Astrocyte (in vitro differentiated cells and primary cell): Measurements from ENCODE around the gene OR4B1. TPM values are rescaled to one million over a fixed set of nuclear protein-coding genes. Genes with fewer than 3 reads are reported as not detected.

Experiments used
- DNase-seq: peaks from one replicate; pipeline ENCODE4 v3.0.0-alpha.2; 2010; ENCODE audit warnings: low read depth
- FAIRE-seq: peaks from 2 replicates; lab custom pipeline; 2011; peaks lifted over from hg19 to GRCh38; lab: Jason Lieb, UNC
- H2AFZ ChIP-seq: 2 replicates; pipeline ENCODE4 v1.6.0; 2012; ENCODE audit warnings: low read depth, low read length, inconsistent platforms
- H3K27ac ChIP-seq: 2 replicates; pipeline ENCODE4 v1.5.1; 2011; ENCODE audit warnings: low read depth, low read length, inconsistent platforms
- H3K27me3 ChIP-seq: 2 replicates; pipeline ENCODE4 v1.6.0; 2011; ENCODE audit warnings: low read length, inconsistent platforms; ENCODE audit not compliant: insufficient read depth
- H3K36me3 ChIP-seq: 2 replicates; pipeline ENCODE4 v1.5.1; 2011; ENCODE audit warnings: low read length, inconsistent platforms; ENCODE audit not compliant: insufficient read depth
- H3K4me1 ChIP-seq: 2 replicates; pipeline ENCODE4 v1.5.1; 2011; ENCODE audit warnings: low read length, inconsistent platforms; ENCODE audit not compliant: insufficient read depth
- H3K4me2 ChIP-seq: 2 replicates; pipeline ENCODE4 v1.6.0; 2012; ENCODE audit warnings: low read length, inconsistent platforms
- H3K4me3 ChIP-seq: 2 replicates; pipeline ENCODE4 v1.5.1; 2011; ENCODE audit warnings: low read depth, mild to moderate bottlenecking, low read length, inconsistent platforms; ENCODE audit not compliant: insufficient read depth
- H3K79me2 ChIP-seq: 2 replicates; pipeline ENCODE4 v1.6.0; 2012; ENCODE audit warnings: mild to moderate bottlenecking, low read length, inconsistent platforms; ENCODE audit not compliant: insufficient read depth
- H3K9ac ChIP-seq: 2 replicates; pipeline ENCODE4 v1.6.0; 2012; ENCODE audit warnings: mild to moderate bottlenecking, low read length, inconsistent platforms
- H3K9me3 ChIP-seq: 2 replicates; pipeline ENCODE4 v1.5.1; 2012; ENCODE audit warnings: low read depth, mild to moderate bottlenecking, low read length, inconsistent platforms; ENCODE audit not compliant: insufficient read depth
- H4K20me1 ChIP-seq: 2 replicates; pipeline ENCODE4 v1.6.0; 2012; ENCODE audit warnings: low read length, inconsistent platforms; ENCODE audit not compliant: insufficient read depth
- H3K27ac Mint-ChIP-seq: one replicate; pipeline ENCODE4 v1.8.0; 2021; ENCODE audit warnings: mild to moderate bottlenecking, mixed read lengths; ENCODE audit not compliant: unreplicated experiment
- H3K27me3 Mint-ChIP-seq: one replicate; pipeline ENCODE4 v1.8.0; 2021; ENCODE audit warnings: low read depth, mixed read lengths; ENCODE audit not compliant: unreplicated experiment
- H3K36me3 Mint-ChIP-seq: one replicate; pipeline ENCODE4 v1.8.0; 2021; ENCODE audit warnings: low read depth, mixed read lengths; ENCODE audit not compliant: unreplicated experiment
- H3K4me1 Mint-ChIP-seq: one replicate; pipeline ENCODE4 v1.8.0; 2021; ENCODE audit warnings: low read depth, mixed read lengths; ENCODE audit not compliant: unreplicated experiment
- H3K4me3 Mint-ChIP-seq: one replicate; pipeline ENCODE4 v1.8.0; 2021; ENCODE audit warnings: mild to moderate bottlenecking, moderate library complexity, mixed read lengths; ENCODE audit not compliant: unreplicated experiment
- H3K9me3 Mint-ChIP-seq: one replicate; pipeline ENCODE4 v1.8.0; 2021; ENCODE audit warnings: mild to moderate bottlenecking, mixed read lengths; ENCODE audit not compliant: unreplicated experiment
- EZH2 ChIP-seq: IDR thresholded peaks from 2 replicates; pipeline ENCODE4 v1.6.1; 2012; ENCODE audit warnings: mild to moderate bottlenecking, low read length, inconsistent platforms; ENCODE audit not compliant: insufficient read depth
- total RNA-seq: library from RNA; stranded (reverse); gene quantifications from 2 replicates; pipeline ENCODE4 v1.2.1, GENCODE V29; 2021
- TF ChIP-seq, protein P1 (sequence below): IDR thresholded peaks from 2 replicates; pipeline ENCODE4 v1.5.1; 2011; ENCODE audit warnings: low read depth, mild to moderate bottlenecking, inconsistent platforms, low read length, moderate library complexity; ENCODE audit not compliant: insufficient read depth

The OR4B1 gene
- total RNA-seq, 1 donor from 2014 or later = not detected

DNA sequence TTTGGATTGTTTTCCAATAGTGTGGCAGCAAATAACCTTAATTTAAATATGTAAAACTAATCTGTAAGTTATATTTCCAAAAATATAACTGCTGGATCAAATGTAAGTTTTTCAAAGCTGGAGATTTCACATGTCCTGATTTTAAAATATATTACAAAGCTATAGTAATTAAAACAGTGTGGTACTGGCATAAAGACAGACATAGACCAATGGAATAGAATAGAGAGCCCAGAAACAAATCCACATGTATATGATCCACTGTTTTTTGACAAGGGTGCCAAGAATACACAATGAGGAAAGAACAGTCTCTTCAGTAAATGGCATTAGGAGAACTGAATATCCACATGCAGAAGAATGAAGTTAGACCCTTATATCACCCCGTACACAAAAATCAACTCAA lies 32.3 kb downstream of the OR4B1 start:
- Histone ChIP-seq H3K9ac (no peak overlapping the region), H3K27me3 (no peaks in the 10 kb centered on the region), H4K20me1 (no peaks in the 10 kb centered on the region), H3K9me3 (no peaks in the 10 kb centered on the region), H2AFZ (no peak overlapping the region), H3K36me3 (no peaks in the 10 kb centered on the region), H3K27ac (no peak overlapping the region), H3K79me2 (no peaks in the 10 kb centered on the region), H3K4me1 (no peaks in the 10 kb centered on the region), H3K4me3 (no peak overlapping the region), H3K4me2 (no peak overlapping the region)
- H3K9me3 Mint-ChIP-seq = peaks cover 1% of the 10 kb centered on the region
- no peak overlapping the region for H3K27ac Mint-ChIP-seq
- DNase-seq (no peak), FAIRE-seq (no peak)
- no peaks in the 10 kb centered on the region for H3K27me3 Mint-ChIP-seq
- TF ChIP-seq EZH2 = no peak
- TF ChIP-seq, protein P1, sequence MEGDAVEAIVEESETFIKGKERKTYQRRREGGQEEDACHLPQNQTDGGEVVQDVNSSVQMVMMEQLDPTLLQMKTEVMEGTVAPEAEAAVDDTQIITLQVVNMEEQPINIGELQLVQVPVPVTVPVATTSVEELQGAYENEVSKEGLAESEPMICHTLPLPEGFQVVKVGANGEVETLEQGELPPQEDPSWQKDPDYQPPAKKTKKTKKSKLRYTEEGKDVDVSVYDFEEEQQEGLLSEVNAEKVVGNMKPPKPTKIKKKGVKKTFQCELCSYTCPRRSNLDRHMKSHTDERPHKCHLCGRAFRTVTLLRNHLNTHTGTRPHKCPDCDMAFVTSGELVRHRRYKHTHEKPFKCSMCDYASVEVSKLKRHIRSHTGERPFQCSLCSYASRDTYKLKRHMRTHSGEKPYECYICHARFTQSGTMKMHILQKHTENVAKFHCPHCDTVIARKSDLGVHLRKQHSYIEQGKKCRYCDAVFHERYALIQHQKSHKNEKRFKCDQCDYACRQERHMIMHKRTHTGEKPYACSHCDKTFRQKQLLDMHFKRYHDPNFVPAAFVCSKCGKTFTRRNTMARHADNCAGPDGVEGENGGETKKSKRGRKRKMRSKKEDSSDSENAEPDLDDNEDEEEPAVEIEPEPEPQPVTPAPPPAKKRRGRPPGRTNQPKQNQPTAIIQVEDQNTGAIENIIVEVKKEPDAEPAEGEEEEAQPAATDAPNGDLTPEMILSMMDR = no peak
- H3K4me1 Mint-ChIP-seq = no peaks in the 10 kb centered on the region
- no peaks in the 10 kb centered on the region for H3K36me3 Mint-ChIP-seq
- no peak overlapping the region for H3K4me3 Mint-ChIP-seq

DNA sequence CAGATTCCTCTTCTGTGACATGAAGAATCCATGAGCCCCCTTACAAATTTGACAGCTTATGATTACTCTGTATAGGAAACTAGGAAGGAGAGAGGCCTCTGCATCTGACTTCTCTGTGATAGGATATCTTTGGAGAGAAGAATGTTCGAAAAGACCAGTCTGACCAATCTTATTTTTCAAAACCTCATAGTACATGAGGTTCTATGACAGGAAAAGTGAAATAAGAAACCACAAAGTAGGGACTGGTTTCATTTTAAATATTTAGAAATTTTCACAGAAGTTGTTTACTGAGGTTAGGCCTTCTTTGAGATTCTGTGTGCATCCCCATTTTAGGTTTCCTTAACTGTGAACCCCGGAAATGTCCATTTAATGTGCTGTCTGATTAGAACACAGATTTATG lies 45.0 kb downstream of the OR4B1 start:
- H3K9me3 Mint-ChIP-seq = peaks cover 2% of the 10 kb centered on the region
- H3K9me3 ChIP-seq = no peaks in the 10 kb centered on the region
- no peak overlapping the region for H3K9ac ChIP-seq
- H3K4me1 ChIP-seq = no peaks in the 10 kb centered on the region
- H3K79me2 ChIP-seq = no peaks in the 10 kb centered on the region
- no peak overlapping the region for H2AFZ ChIP-seq
- no peak for FAIRE-seq
- H3K4me3 ChIP-seq = no peak overlapping the region
- H3K36me3 Mint-ChIP-seq = no peaks in the 10 kb centered on the region
- H3K4me3 Mint-ChIP-seq = no peak overlapping the region
- H3K36me3 ChIP-seq = no peaks in the 10 kb centered on the region
- no peak overlapping the region for H3K4me2 ChIP-seq
- no peak for TF ChIP-seq EZH2
- TF ChIP-seq, protein P1 = no peak
- H3K27ac ChIP-seq = no peak overlapping the region
- no peaks in the 10 kb centered on the region for H3K27me3 Mint-ChIP-seq
- no peaks in the 10 kb centered on the region for H3K4me1 Mint-ChIP-seq
- no peaks in the 10 kb centered on the region for H3K27me3 ChIP-seq
- H4K20me1 ChIP-seq = no peaks in the 10 kb centered on the region
- H3K27ac Mint-ChIP-seq = no peak overlapping the region
- DNase-seq = no peak

DNA sequence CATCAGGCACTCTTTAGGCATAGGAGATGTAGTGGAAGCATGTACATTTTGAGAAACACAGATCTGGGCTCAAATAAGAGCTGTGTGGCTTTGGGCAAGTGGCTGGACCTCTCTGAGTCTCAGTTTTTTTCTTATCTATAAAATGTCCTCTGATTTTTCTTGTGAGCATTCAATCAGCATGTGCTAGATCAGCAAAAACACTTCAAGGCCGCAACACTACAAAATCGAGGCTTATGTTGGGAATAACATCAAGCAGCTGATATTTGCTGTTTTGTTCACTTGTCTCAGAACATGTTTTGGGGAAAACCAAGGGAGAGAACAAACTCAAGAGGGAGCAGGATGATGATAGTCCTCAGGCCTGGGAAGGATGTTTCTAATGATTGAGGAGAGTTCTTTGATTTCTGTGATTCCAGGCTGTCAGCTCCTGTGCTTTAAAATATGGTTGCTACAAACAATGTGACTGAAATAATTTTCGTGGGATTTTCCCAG lies 46.9 kb downstream of the OR4B1 start, which contains the start of gene OR4X1:
OR4X1 (plus strand) TSS at position 439 of the 489 bp plus-strand sequence; CDS start at position 439, 0 bp downstream.
- H3K27ac Mint-ChIP-seq = no peak within 1 kb of the TSS
- DNase-seq (no peak), FAIRE-seq (no peak)
- no peaks in the 10 kb centered on the region for H3K4me1 ChIP-seq
- no peaks in the 10 kb centered on the region for H3K4me1 Mint-ChIP-seq
- H3K79me2 ChIP-seq = no peaks in the 10 kb centered on the region
- no peak within 1 kb of the TSS for H3K4me2 ChIP-seq
- H3K36me3 Mint-ChIP-seq = no peaks in the 10 kb centered on the region
- peaks cover 2% of the 10 kb centered on the region for H3K9me3 ChIP-seq
- H3K36me3 ChIP-seq = no peaks in the 10 kb centered on the region
- H2AFZ ChIP-seq = no peak within 1 kb of the TSS
- no peak for TF ChIP-seq EZH2
- TF ChIP-seq, protein P1 = no peak
- H4K20me1 ChIP-seq = no peaks in the 10 kb centered on the region
- peaks cover 2% of the 10 kb centered on the region for H3K9me3 Mint-ChIP-seq
- H3K4me3 ChIP-seq = no peak within 1 kb of the TSS
- no peak within 1 kb of the TSS for H3K9ac ChIP-seq
- H3K27ac ChIP-seq = no peak within 1 kb of the TSS
- H3K27me3 ChIP-seq = no peaks in the 10 kb centered on the region
- H3K4me3 Mint-ChIP-seq = no peak within 1 kb of the TSS
- no peaks in the 10 kb centered on the region for H3K27me3 Mint-ChIP-seq
